Measurements from ENCODE around the gene SHROOM3.
A peak's percentile ranks its signal among the peaks of the same experiment; 100 is the strongest.

SHROOM3 gene

GRCh38 chr4:76630741-76631140, 195.7 kb downstream of the SHROOM3 start:
- no peak for DNase-seq

GRCh38 chr4:76634220-76634619, 199.2 kb downstream of the SHROOM3 start:
- no peak for DNase-seq

GRCh38 chr4:76637712-76638361, 202.8 kb downstream of the SHROOM3 start:
- no peak for DNase-seq

- DNase-seq = no peak
Measured at GRCh38 chr4:76639288-76639687, 204.3 kb downstream of the SHROOM3 start.

- DNase-seq = peak in 1 of 2 experiments; percentile 42
Measured at GRCh38 chr4:76640353-76640910, 205.4 kb downstream of the SHROOM3 start.

- DNase-seq = no peak
Measured at GRCh38 chr4:76641351-76641750, 206.3 kb downstream of the SHROOM3 start.

- no peak for DNase-seq
Measured at GRCh38 chr4:76641758-76642157, 206.7 kb downstream of the SHROOM3 start.

GRCh38 chr4:76644831-76645485, 209.9 kb downstream of the SHROOM3 start:
- DNase-seq = no peak

GRCh38 chr4:76649086-76649485, 214.1 kb downstream of the SHROOM3 start:
- no peak for DNase-seq

GRCh38 chr4:76651616-76652015, 216.6 kb downstream of the SHROOM3 start:
- DNase-seq = no peak

- DNase-seq = no peak
Measured at GRCh38 chr4:76652389-76652788, 217.4 kb downstream of the SHROOM3 start.

GRCh38 chr4:76654084-76654483, 219.1 kb downstream of the SHROOM3 start:
- no peak for DNase-seq

GRCh38 chr4:76654791-76655190, 219.8 kb downstream of the SHROOM3 start:
- DNase-seq = no peak

GRCh38 chr4:76655566-76656479, 220.8 kb downstream of the SHROOM3 start:
- DNase-seq = no peak

GRCh38 chr4:76657443-76657842, 222.4 kb downstream of the SHROOM3 start:
- no peak for DNase-seq

GRCh38 chr4:76658231-76659102, 223.4 kb downstream of the SHROOM3 start:
- DNase-seq = no peak

- DNase-seq = peak in 1 of 2 experiments; percentile 38
Measured at GRCh38 chr4:76659103-76659490, 224.1 kb downstream of the SHROOM3 start.

- no peak for DNase-seq
Measured at GRCh38 chr4:76663824-76664223, 228.8 kb downstream of the SHROOM3 start.

- no peak for DNase-seq
Measured at GRCh38 chr4:76665153-76665552, 230.1 kb downstream of the SHROOM3 start.

GRCh38 chr4:76665721-76666120, 230.7 kb downstream of the SHROOM3 start:
- DNase-seq = no peak

- no peak for DNase-seq
Measured at GRCh38 chr4:76666944-76667532, 232.0 kb downstream of the SHROOM3 start.

GRCh38 chr4:76670631-76671030, 235.6 kb downstream of the SHROOM3 start:
- no peak for DNase-seq

All from NCI-H446 (cell line).